A673 (cell line): ENCODE results near the gene MFSD2B. TPM values are rescaled to one million over a fixed set of nuclear protein-coding genes. Genes with fewer than 3 reads are reported as not detected.

Source experiments
- BruUV-seq: library from RNA; stranded (reverse); fragments of 400-500 nt; replicated peaks from 2 replicates; lab custom pipeline; 2021; lab: Mats Ljungman, UMichigan
- CTCF ChIA-PET: fragments of 300-600 bp; sonication (Branson Sonifier 250); formaldehyde crosslinking; loops from one replicate; lab custom pipeline; 2022; ENCODE audit warnings: antibody characterized with exemption; lab: Charles Lee
- POLR2A ChIA-PET: fragments of 300-600 bp; sonication (Branson Sonifier 250); formaldehyde crosslinking; loops from one replicate; lab custom pipeline; 2022; ENCODE audit warnings: antibody characterized with exemption; ENCODE audit not compliant: low non-redundant PET; lab: Charles Lee
- DNase-seq: peaks from one replicate; pipeline ENCODE4 v3.0.0-alpha.2; 2015; ENCODE audit warnings: low spot score
- H3K27ac ChIP-seq: fragments of 200-600 bp; sonication (generic); 2 replicates; pipeline ENCODE4 v1.5.1; 2016; ENCODE audit warnings: mixed run types, low read depth, mild to moderate bottlenecking, mixed read lengths, antibody characterized with exemption, low read length; ENCODE audit not compliant: poor library complexity, severe bottlenecking
- H3K27me3 ChIP-seq: fragments of 200-600 bp; sonication (generic); replicated peaks from 2 replicates; pipeline ENCODE4 v1.6.1; 2017; ENCODE audit warnings: mixed run types, low read depth, mild to moderate bottlenecking, mixed read lengths, antibody characterized with exemption, low read length; ENCODE audit not compliant: insufficient read depth, poor library complexity
- H3K36me3 ChIP-seq: fragments of 200-600 bp; sonication (generic); 2 replicates; pipeline ENCODE4 v1.6.1; 2016; ENCODE audit warnings: mixed run types, mild to moderate bottlenecking, mixed read lengths, antibody characterized with exemption, low read length; ENCODE audit not compliant: insufficient read depth, poor library complexity, severe bottlenecking
- H3K4me1 ChIP-seq: fragments of 200-600 bp; sonication (generic); 2 replicates; pipeline ENCODE4 v1.6.1; 2017; ENCODE audit warnings: mixed run types, mild to moderate bottlenecking, mixed read lengths, antibody characterized with exemption, low read length; ENCODE audit not compliant: insufficient read depth, poor library complexity, severe bottlenecking
- H3K4me3 ChIP-seq: fragments of 200-600 bp; sonication (generic); 2 replicates; pipeline ENCODE4 v1.5.1; 2016; ENCODE audit warnings: low read depth, mixed run types, mild to moderate bottlenecking, mixed read lengths, low read length; ENCODE audit not compliant: poor library complexity, severe bottlenecking
- H3K9me3 ChIP-seq: fragments of 200-600 bp; sonication (generic); 2 replicates; pipeline ENCODE4 v1.6.1; 2016; ENCODE audit warnings: mixed run types, low read depth, mild to moderate bottlenecking, mixed read lengths, antibody characterized with exemption, low read length; ENCODE audit not compliant: poor library complexity, severe bottlenecking
- CTCF ChIP-seq: fragments of 300-800, 200-600 bp; sonication (generic); conservative IDR thresholded peaks from 2 replicates; pipeline ENCODE4 v1.5.1; 2017; ENCODE audit warnings: low read depth, mild to moderate bottlenecking, antibody characterized with exemption, low read length, moderate library complexity, mixed read lengths
- EZH2 ChIP-seq: fragments of 200-600 bp; sonication (generic); IDR thresholded peaks from 2 replicates; pipeline ENCODE4 v1.6.1; 2017; ENCODE audit warnings: borderline replicate concordance, low read depth, mild to moderate bottlenecking, mixed read lengths, antibody characterized with exemption, low read length; ENCODE audit not compliant: poor library complexity, severe bottlenecking
- intact Hi-C: fragments of 100-400 bp; cut with micrococcal nuclease; formaldehyde crosslinking; loops from one replicate; pipeline ENCODE4 v1.10.0; 2022; ENCODE audit not compliant: unreplicated experiment
- total RNA-seq: library from RNA; stranded (reverse); gene quantifications from 2 replicates; pipeline ENCODE4 v1.2.3, GENCODE V29; 2021

The MFSD2B gene
- total RNA-seq, 1 experiment from 2014 or later = not detected

DNA sequence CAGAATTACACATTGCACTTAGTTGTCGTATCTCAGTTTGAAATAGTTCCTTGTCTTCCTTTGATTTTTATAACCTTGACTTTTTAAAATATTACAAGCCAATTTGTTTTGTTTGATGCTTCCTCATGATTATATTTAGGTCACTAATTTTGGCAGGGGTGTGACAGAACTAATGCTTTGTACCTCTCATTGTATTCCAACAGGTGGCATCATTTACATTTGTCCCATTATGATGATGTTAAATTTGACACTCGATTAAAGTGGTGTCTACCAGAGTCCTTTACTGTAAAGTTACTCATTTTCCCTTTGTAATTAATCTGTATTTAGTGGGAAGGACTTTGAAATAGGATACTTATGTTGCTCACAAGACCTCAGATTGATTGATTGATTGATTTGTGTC, 21.5 kb upstream of the MFSD2B start:
- Histone ChIP-seq H3K36me3 (no peaks in the 10 kb centered on the region), H3K4me1 (peaks cover 5% of the 10 kb centered on the region), H3K27me3 (no peaks in the 10 kb centered on the region), H3K27ac (no peak overlapping the region), H3K4me3 (no peak overlapping the region), H3K9me3 (no peaks in the 10 kb centered on the region)
- intact Hi-C loops = loop anchor here (5.0 kb wide), 1 partner anchor 394 kb away; no protein-coding TSS in a partner anchor
- TF ChIP-seq EZH2 (no peak), CTCF (peak; percentile 30; the same call in 1 of the 2 replicates)
- CTCF ChIA-PET = no interaction called here
- POLR2A ChIA-PET = no interaction called here
- no TSS peak for BruUV-seq
- peak; percentile 32 for DNase-seq

GRCh38 chr2:23992931-23993330, 17.0 kb upstream of the MFSD2B start:
- DNase-seq = no peak
- Histone ChIP-seq H3K4me1 (peaks cover 5% of the 10 kb centered on the region), H3K27me3 (no peaks in the 10 kb centered on the region), H3K4me3 (no peak overlapping the region), H3K27ac (no peak overlapping the region), H3K36me3 (no peaks in the 10 kb centered on the region), H3K9me3 (no peaks in the 10 kb centered on the region)
- ChIA-PET POLR2A (no interaction called here), CTCF (no interaction called here)
- intact Hi-C loops = no loop called here
- TF ChIP-seq EZH2 (no peak), CTCF (no peak)
- no TSS peak for BruUV-seq

GRCh38 chr2:23993736-23994269, 16.1 kb upstream of the MFSD2B start:
- ChIA-PET CTCF (no interaction called here), POLR2A (no interaction called here)
- TF ChIP-seq CTCF (no peak), EZH2 (no peak)
- no peak overlapping the region for H3K4me3 ChIP-seq
- no TSS peak for BruUV-seq
- H3K36me3 ChIP-seq = no peaks in the 10 kb centered on the region
- intact Hi-C loops = no loop called here
- no peaks in the 10 kb centered on the region for H3K9me3 ChIP-seq
- no peak for DNase-seq
- H3K4me1 ChIP-seq = peaks cover 5% of the 10 kb centered on the region
- no peaks in the 10 kb centered on the region for H3K27me3 ChIP-seq
- H3K27ac ChIP-seq = no peak overlapping the region
